Activated CD4-positive, alpha-beta T cell treated with anti-CD3 and anti-CD28 coated beads, Interleukin-2, amount 50 U/mL, for 48 hours (primary cell): ENCODE measurements around the gene SKA3.
"Not testable (repeated sequence)": the region's sequence is repeated elsewhere in the genome, so short reads cannot be mapped to it uniquely, and the experiment has no call there.

Experiments used
- DNase-seq, 2 experiments: peaks; one replicate each; pipeline ENCODE4 v3.0.0-alpha.2; 2020

SKA3 gene

GRCh38 chr13:21176215-21176981 lies at the start of gene SKA3, which contains the start of gene MRPL57:
Gene SKA3, minus strand, starts transcription at chr13:21176552. Its CDS starts 75 bp downstream, at chr13:21176477.
Gene MRPL57, plus strand, starts transcription at chr13:21176658. Its CDS starts 259 bp downstream, at chr13:21176917.
- peak; percentile 91 to 93 for DNase-seq

GRCh38 chr13:21225082-21225481 lies 48.7 kb upstream of the SKA3 start:
- DNase-seq: no peak

GRCh38 chr13:21221268-21221667 lies 44.9 kb upstream of the SKA3 start:
- no peak for DNase-seq

GRCh38 chr13:21219716-21220115 lies 43.4 kb upstream of the SKA3 start:
- DNase-seq: not testable (repeated sequence)

- DNase-seq: no peak
These were observed 42.7 kb upstream of the SKA3 start for GRCh38 chr13:21219036-21219381.

- no peak for DNase-seq
These were observed 42.1 kb upstream of the SKA3 start for GRCh38 chr13:21218351-21219035.

- DNase-seq: no peak
These were observed 40.0 kb upstream of the SKA3 start for GRCh38 chr13:21216332-21216731.

GRCh38 chr13:21215419-21215818 lies 39.1 kb upstream of the SKA3 start:
- not testable (repeated sequence) for DNase-seq

GRCh38 chr13:21212138-21212775 lies 35.9 kb upstream of the SKA3 start:
- DNase-seq: no peak

GRCh38 chr13:21208652-21209154 lies 32.4 kb upstream of the SKA3 start:
- DNase-seq: no peak

GRCh38 chr13:21202767-21203531 lies 26.6 kb upstream of the SKA3 start:
- no peak for DNase-seq

- not testable (repeated sequence) for DNase-seq
These were observed 25.3 kb upstream of the SKA3 start for GRCh38 chr13:21201456-21202190.

- DNase-seq: not testable (repeated sequence)
These were observed 22.0 kb upstream of the SKA3 start for GRCh38 chr13:21198391-21198790.

- not testable (repeated sequence) for DNase-seq
These were observed 21.4 kb upstream of the SKA3 start for GRCh38 chr13:21197606-21198225.

GRCh38 chr13:21194756-21195155 lies 18.4 kb upstream of the SKA3 start:
- DNase-seq: not testable (repeated sequence)

GRCh38 chr13:21186410-21186809 lies 10.1 kb upstream of the SKA3 start:
- not testable (repeated sequence) for DNase-seq

- no peak for DNase-seq
These were observed 5.3 kb upstream of the SKA3 start for GRCh38 chr13:21181671-21182070.

- DNase-seq: peak in 1 of 2 experiments; percentile 39
These were observed 581 bp upstream of the SKA3 start for GRCh38 chr13:21176982-21177284.

GRCh38 chr13:21175656-21176214 lies 617 bp downstream of the SKA3 start:
- DNase-seq: no peak

- not testable (repeated sequence) for DNase-seq
These were observed 2.6 kb downstream of the SKA3 start for GRCh38 chr13:21173767-21174166.

- DNase-seq: no peak
These were observed 4.9 kb downstream of the SKA3 start for GRCh38 chr13:21171420-21171819.
